Left renal cortex interstitium (tissue), 4 donors: Measurements from ENCODE around the gene ZBTB45. TPM values are rescaled to one million over a fixed set of nuclear protein-coding genes. Genes with fewer than 3 reads are reported as not detected.
"Not testable (repeated sequence)": the region's sequence is repeated elsewhere in the genome, so short reads cannot be mapped to it uniquely, and the experiment has no call there.

ENCODE experiments used
- DNase-seq, 4 donors: peaks; one replicate each; pipeline ENCODE4 v3.0.0-alpha.2; 2013; ENCODE audit warnings: low read depth in 4 of 4, low spot score in 2 of 4, missing footprints in 1 of 4
- polyA plus RNA-seq, 4 donors: library from polyadenylated mRNA; unstranded; fragments of 120-200 nt; gene quantifications; one replicate each; pipeline ENCODE4 v1.2.1, GENCODE V29; 2013; ENCODE audit not compliant: insufficient read length in 4 of 4

Gene ZBTB45
- polyA plus RNA-seq, 4 donors = 9.0 to 18.3 (median 13.5) TPM

GRCh38 chr19:58542641-58543372 lies 23.2 kb upstream of the ZBTB45 start:
- not testable (repeated sequence) for DNase-seq

GRCh38 chr19:58539169-58539559 lies 19.6 kb upstream of the ZBTB45 start:
- not testable (repeated sequence) for DNase-seq

- DNase-seq = peak in 1 of 4 donors; percentile 71
These were observed 18.9 kb upstream of the ZBTB45 start for GRCh38 chr19:58538257-58539168.

- no peak for DNase-seq
These were observed 17.5 kb upstream of the ZBTB45 start for GRCh38 chr19:58536852-58537798.

- DNase-seq = no peak
These were observed 16.2 kb upstream of the ZBTB45 start for GRCh38 chr19:58535857-58536256.

GRCh38 chr19:58531034-58531840 lies 11.6 kb upstream of the ZBTB45 start:
- DNase-seq = no peak

- DNase-seq = no peak
These were observed 9.8 kb upstream of the ZBTB45 start for GRCh38 chr19:58529405-58529804.

- no peak for DNase-seq
These were observed 3.1 kb upstream of the ZBTB45 start for GRCh38 chr19:58522709-58523108.

- DNase-seq = no peak
These were observed 2.0 kb upstream of the ZBTB45 start for GRCh38 chr19:58521651-58522050.

- no peak for DNase-seq
These were observed 618 bp upstream of the ZBTB45 start for GRCh38 chr19:58520257-58520599.

GRCh38 chr19:58519087-58519354 lies 589 bp downstream of the ZBTB45 start:
- DNase-seq = peak; percentile 55 to 63 (median 60)

GRCh38 chr19:58518256-58519086 lies 1.1 kb downstream of the ZBTB45 start:
- DNase-seq = no peak

GRCh38 chr19:58516964-58517833 lies 2.4 kb downstream of the ZBTB45 start:
- no peak for DNase-seq

- DNase-seq = no peak
These were observed 3.3 kb downstream of the ZBTB45 start for GRCh38 chr19:58516246-58516836.

GRCh38 chr19:58515259-58515658 lies 4.4 kb downstream of the ZBTB45 start:
- DNase-seq = no peak

GRCh38 chr19:58514564-58515022 lies 5.0 kb downstream of the ZBTB45 start:
- no peak for DNase-seq

GRCh38 chr19:58513694-58514563 lies 5.7 kb downstream of the ZBTB45 start:
- DNase-seq = peak in 3 of 4 donors; percentile 68 to 73 (median 72)
